Smooth muscle cell (in vitro differentiated cells): ENCODE data around the gene MT1F. TPM values are rescaled to one million over a fixed set of nuclear protein-coding genes. Genes with fewer than 3 reads are reported as not detected.

ENCODE experiments used
- DNase-seq: peaks from one replicate; lab custom pipeline; 2025; ENCODE audit not compliant: unreplicated experiment; lab: John Stamatoyannopoulos, UW
- H2AFZ ChIP-seq: fragments of 200-600 bp; sonication (generic); 2 replicates; pipeline ENCODE4 v1.6.0; 2016; ENCODE audit warnings: antibody characterized with exemption, low read depth, mild to moderate bottlenecking
- H3F3A ChIP-seq: fragments of 200-600 bp; sonication (generic); 2 replicates; pipeline ENCODE4 v1.6.0; 2017; ENCODE audit warnings: antibody characterized with exemption, low read depth
- H3K27ac ChIP-seq: fragments of 200-600 bp; sonication (generic); 2 replicates; pipeline ENCODE4 v1.5.1; 2016; ENCODE audit warnings: low read depth, mild to moderate bottlenecking
- H3K27me3 ChIP-seq: fragments of 200-600 bp; sonication (generic); 2 replicates; pipeline ENCODE4 v1.6.1; 2016; ENCODE audit warnings: low read depth, mild to moderate bottlenecking
- H3K36me3 ChIP-seq: fragments of 200-600 bp; sonication (generic); 2 replicates; pipeline ENCODE4 v1.5.1; 2016; ENCODE audit warnings: low read depth
- H3K4me1 ChIP-seq: fragments of 200-600 bp; sonication (generic); 2 replicates; pipeline ENCODE4 v1.5.1; 2016; ENCODE audit warnings: low read depth
- H3K4me2 ChIP-seq: fragments of 200-600 bp; sonication (generic); 2 replicates; pipeline ENCODE4 v1.6.0; 2016; ENCODE audit warnings: mild to moderate bottlenecking
- H3K4me3 ChIP-seq: fragments of 200-600 bp; sonication (generic); 2 replicates; pipeline ENCODE4 v1.5.1; 2016; ENCODE audit warnings: mild to moderate bottlenecking
- H3K79me2 ChIP-seq: fragments of 200-600 bp; sonication (generic); 2 replicates; pipeline ENCODE4 v1.6.0; 2016; ENCODE audit warnings: low read depth, mild to moderate bottlenecking
- H3K9ac ChIP-seq: fragments of 200-600 bp; sonication (generic); 2 replicates; pipeline ENCODE4 v1.6.0; 2016; ENCODE audit warnings: low read depth
- H3K9me3 ChIP-seq: fragments of 200-600 bp; sonication (generic); replicated peaks from 2 replicates; pipeline ENCODE4 v1.5.1; 2016; ENCODE audit warnings: low read depth
- H4K20me1 ChIP-seq: fragments of 200-600 bp; sonication (generic); 2 replicates; pipeline ENCODE4 v1.6.0; 2016; ENCODE audit warnings: low read depth
- CTCF ChIP-seq: fragments of 200-600 bp; sonication (generic); IDR thresholded peaks from 2 replicates; pipeline ENCODE4 v1.5.1; 2017; ENCODE audit warnings: borderline replicate concordance, mild to moderate bottlenecking, antibody characterized with exemption; ENCODE audit not compliant: insufficient read depth, poor library complexity, severe bottlenecking
- WGBS: methylation state at CpG from one replicate; pipeline ENCODE4 v1.1.7; 2016; ENCODE audit warnings: low lambda C conversion rate; 5-methylcytosine and 5-hydroxymethylcytosine counted together
- polyA plus RNA-seq: library from polyadenylated mRNA; unstranded; fragments of >200 nt; fragmentation: Nextera tagmentation; extraction: Ambion mirVana; gene quantifications from 2 replicates; pipeline ENCODE4 v1.2.1, GENCODE V29; 2016
- total RNA-seq: library from RNA; depleted of rRNA; stranded (reverse); fragments of >200 nt; gene quantifications from 2 replicates; pipeline ENCODE4 v1.2.3, GENCODE V29; 2014

MT1F gene
- total and polyA plus RNA-seq, 2 experiments from 2014 or later: 0.50 to 5.9 TPM

- no peaks in the 10 kb centered on the region for H4K20me1 ChIP-seq
- H3K4me3 ChIP-seq: no peak overlapping the region
- no peak overlapping the region for H3K9ac ChIP-seq
- DNase-seq: no peak
- peaks cover 100% of the 10 kb centered on the region for H3K27me3 ChIP-seq
- no peak overlapping the region for H2AFZ ChIP-seq
- H3F3A ChIP-seq: no peaks in the 10 kb centered on the region
- no peak overlapping the region for H3K4me2 ChIP-seq
- no peak overlapping the region for H3K27ac ChIP-seq
- H3K4me1 ChIP-seq: peaks cover 4% of the 10 kb centered on the region
- WGBS: 0% methylated on average over 1 of the region's 1 CpG
- TF ChIP-seq CTCF: no peak
- no peaks in the 10 kb centered on the region for H3K36me3 ChIP-seq
- no peaks in the 10 kb centered on the region for H3K79me2 ChIP-seq
- no peaks in the 10 kb centered on the region for H3K9me3 ChIP-seq
Measured at GRCh38 chr16:56645838-56646237, 11.9 kb upstream of the MT1F start.

GRCh38 chr16:56647641-56648431 lies 9.9 kb upstream of the MT1F start:
- Histone ChIP-seq H3K27me3 (peaks cover 100% of the 10 kb centered on the region), H3K9ac (no peak overlapping the region)
- 32% methylated on average over 26 of the region's 33 CpGs for WGBS

GRCh38 chr16:56649271-56649670 lies 8.5 kb upstream of the MT1F start:
- Histone ChIP-seq H3K36me3 (no peaks in the 10 kb centered on the region), H3K9me3 (no peaks in the 10 kb centered on the region), H4K20me1 (no peaks in the 10 kb centered on the region), H3K4me2 (no peak overlapping the region), H3K4me1 (no peaks in the 10 kb centered on the region), H3F3A (no peaks in the 10 kb centered on the region), H3K79me2 (no peaks in the 10 kb centered on the region), H3K27ac (no peak overlapping the region), H2AFZ (no peak overlapping the region), H3K27me3 (peaks cover 93% of the 10 kb centered on the region), H3K9ac (no peak overlapping the region), H3K4me3 (no peak overlapping the region)
- no peak for DNase-seq
- 100% methylated on average over 2 of the region's 2 CpGs for WGBS
- TF ChIP-seq CTCF: no peak

More at GRCh38 chr16:56647641-56648431, 9.9 kb upstream of the MT1F start:
- no peak overlapping the region for H3K27ac ChIP-seq
- H3F3A ChIP-seq: no peaks in the 10 kb centered on the region
- H3K79me2 ChIP-seq: no peaks in the 10 kb centered on the region
- DNase-seq: no peak
- H3K9me3 ChIP-seq: no peaks in the 10 kb centered on the region
- H2AFZ ChIP-seq: no peak overlapping the region
- peaks cover 4% of the 10 kb centered on the region for H3K4me1 ChIP-seq
- H3K4me2 ChIP-seq: no peak overlapping the region
- no peak for TF ChIP-seq CTCF
- no peaks in the 10 kb centered on the region for H3K36me3 ChIP-seq
- H4K20me1 ChIP-seq: no peaks in the 10 kb centered on the region
- no peak overlapping the region for H3K4me3 ChIP-seq

- H3K36me3 ChIP-seq: no peaks in the 10 kb centered on the region
- DNase-seq: no peak
- H3K27ac ChIP-seq: no peak overlapping the region
- no peak overlapping the region for H2AFZ ChIP-seq
- no peak overlapping the region for H3K9ac ChIP-seq
- no peaks in the 10 kb centered on the region for H4K20me1 ChIP-seq
- no peaks in the 10 kb centered on the region for H3K79me2 ChIP-seq
- WGBS: 75% methylated on average over 3 of the region's 3 CpGs
- no peaks in the 10 kb centered on the region for H3K9me3 ChIP-seq
- no peak overlapping the region for H3K4me3 ChIP-seq
- TF ChIP-seq CTCF: no peak
- no peak overlapping the region for H3K4me2 ChIP-seq
- no peaks in the 10 kb centered on the region for H3F3A ChIP-seq
- H3K27me3 ChIP-seq: peaks cover 91% of the 10 kb centered on the region
- no peaks in the 10 kb centered on the region for H3K4me1 ChIP-seq
Measured at GRCh38 chr16:56649820-56650219, 7.9 kb upstream of the MT1F start.
